HCT116 (cell line): ENCODE measurements around the gene CRIM1. TPM values are rescaled to one million over a fixed set of nuclear protein-coding genes. Genes with fewer than 3 reads are reported as not detected.
A peak's percentile ranks its signal among the peaks of the same experiment; 100 is the strongest.

Source experiments
- ATAC-seq: fragments of 200-7000 bp; cut with Tn5 transposase; 2 replicates; pipeline ENCODE4 v1.9.1; 2020; ENCODE audit warnings: mild to moderate bottlenecking, moderate library complexity
- BruUV-seq: library from RNA; stranded (reverse); fragments of 400-500 nt; replicated peaks from 2 replicates; lab custom pipeline; 2021; lab: Mats Ljungman, UMichigan
- CTCF ChIA-PET: fragments of 300-600 bp; sonication (Branson Sonifier 250); formaldehyde crosslinking; loops from one replicate; lab custom pipeline; 2021; ENCODE audit warnings: antibody characterized with exemption; lab: Charles Lee
- POLR2A ChIA-PET: fragments of 300-600, 350-600 bp; sonication (Branson Sonifier 250); formaldehyde crosslinking; loops from one replicate; lab custom pipeline; 2021; ENCODE audit warnings: antibody characterized with exemption; lab: Charles Lee
- RAD21 ChIA-PET, 2 experiments: fragments of 300-600 bp; sonication (Branson Sonifier 250); formaldehyde crosslinking; loops; one replicate each; lab custom pipeline; 2023; ENCODE audit warnings: low total read pairs in 2 of 2; ENCODE audit not compliant: uncharacterized antibody in 2 of 2, unreplicated experiment in 2 of 2, low non-redundant PET in 1 of 2; lab: Charles Lee
- DNase-seq: peaks from one replicate; pipeline ENCODE4 v3.0.0-alpha.2; 2010; ENCODE audit warnings: low read depth, low spot score
- H2AFZ ChIP-seq: fragments of 200-600 bp; shearing (Covaris generic), sonication (generic); 2 replicates; pipeline ENCODE4 v1.6.1; 2017; ENCODE audit warnings: low read depth, mixed run types, mixed read lengths, antibody characterized with exemption, low read length; ENCODE audit not compliant: poor library complexity, severe bottlenecking
- H3K27ac ChIP-seq: 2 replicates; pipeline ENCODE4 v1.5.1; 2012; ENCODE audit warnings: low read depth, low read length
- H3K27me3 ChIP-seq: fragments of 200-600 bp; sonication (generic); 2 replicates; pipeline ENCODE4 v1.6.1; 2016; ENCODE audit warnings: mixed run types, low read length, mixed read lengths; ENCODE audit not compliant: insufficient read depth
- H3K36me3 ChIP-seq, 2 experiments: fragments of 200-500 bp in 1 of 2; fragments of 200-600 bp in 1 of 2; sonication (Bioruptor generic) in 1 of 2; sonication (generic) in 1 of 2; 2 replicates each; pipeline versions ENCODE4 v1.5.1 to v1.6.1; 2014 to 2016; ENCODE audit warnings: low read length in 2 of 2, inconsistent platforms in 1 of 2, mixed read lengths in 1 of 2, mixed run types in 1 of 2; ENCODE audit not compliant: insufficient read depth in 2 of 2, control insufficient read depth in 1 of 2
- H3K4me1 ChIP-seq, 2 experiments: fragments of 200-600 bp in 1 of 2; sonication (generic) in 1 of 2; 2 replicates each; pipeline versions ENCODE4 v1.5.1 to v1.6.1; 2012 to 2017; ENCODE audit warnings: low read length in 2 of 2, inconsistent platforms in 1 of 2, mild to moderate bottlenecking in 1 of 2, mixed read lengths in 1 of 2, mixed run types in 1 of 2, moderate library complexity in 1 of 2; ENCODE audit not compliant: insufficient read depth in 2 of 2, control insufficient read depth in 1 of 2
- H3K4me2 ChIP-seq: fragments of 200-600 bp; sonication (generic); 2 replicates; pipeline ENCODE4 v1.6.1; 2017; ENCODE audit warnings: mixed run types, low read length, mixed read lengths
- H3K4me3 ChIP-seq, 2 experiments: fragments of 200-600 bp in 1 of 2; sonication (generic) in 1 of 2; replicated peaks in 1 of 2; 2 replicates each; pipeline ENCODE4 v1.5.1; 2011 to 2016; ENCODE audit warnings: low read length in 2 of 2, control low read depth in 1 of 2, low read depth in 1 of 2, mild to moderate bottlenecking in 1 of 2, mixed read lengths in 1 of 2, mixed run types in 1 of 2
- H3K79me2 ChIP-seq: fragments of 200-600 bp; sonication (generic); 2 replicates; pipeline ENCODE4 v1.6.1; 2017; ENCODE audit warnings: mild to moderate bottlenecking, mixed run types, low read length, moderate library complexity, mixed read lengths; ENCODE audit not compliant: insufficient read depth
- H3K9ac ChIP-seq: fragments of 200-600 bp; sonication (generic); 2 replicates; pipeline ENCODE4 v1.6.1; 2016; ENCODE audit warnings: low read length, mixed read lengths
- H3K9me2 ChIP-seq: fragments of 200-600 bp; sonication (generic), shearing (Covaris generic); 2 replicates; pipeline ENCODE4 v1.6.1; 2017; ENCODE audit warnings: mixed run types, mild to moderate bottlenecking, moderate library complexity; ENCODE audit not compliant: insufficient read depth
- H3K9me3 ChIP-seq, 2 experiments: fragments of 200-500 bp in 1 of 2; fragments of 200-600 bp in 1 of 2; sonication (Bioruptor generic) in 1 of 2; sonication (generic) in 1 of 2; 2 replicates each; pipeline ENCODE4 v1.6.1; 2014 to 2017; ENCODE audit warnings: low read length in 2 of 2, mixed read lengths in 2 of 2, inconsistent platforms in 1 of 2, low read depth in 1 of 2, mild to moderate bottlenecking in 1 of 2, mixed run types in 1 of 2, moderate library complexity in 1 of 2; ENCODE audit not compliant: control insufficient read depth in 1 of 2, insufficient read depth in 1 of 2
- H4K20me1 ChIP-seq: fragments of 200-600 bp; sonication (generic), shearing (Covaris generic); 2 replicates; pipeline ENCODE4 v1.6.1; 2017; ENCODE audit warnings: mixed run types, mild to moderate bottlenecking, moderate library complexity; ENCODE audit not compliant: insufficient read depth
- CTCF ChIP-seq, 3 experiments: fragments of 200-600 bp in 1 of 3; sonication (generic) in 1 of 3; IDR thresholded peaks in 2 of 3; conservative IDR thresholded peaks in 1 of 3; 2 replicates each; pipeline ENCODE4 v1.5.1; 2012 to 2017; ENCODE audit warnings: low read depth in 2 of 3, low read length in 2 of 3, antibody characterized with exemption in 1 of 3, borderline replicate concordance in 1 of 3, control low read depth in 1 of 3, mild to moderate bottlenecking in 1 of 3, mixed read lengths in 1 of 3, mixed run types in 1 of 3, moderate library complexity in 1 of 3; ENCODE audit not compliant: insufficient read depth in 1 of 3
- EZH2phosphoT487 ChIP-seq: fragments of 200-600 bp; IDR thresholded peaks from 2 replicates; pipeline ENCODE4 v1.6.1; 2018; ENCODE audit warnings: antibody characterized with exemption, borderline replicate concordance
- FOSL1 ChIP-seq: IDR thresholded peaks from 2 replicates; pipeline ENCODE4 v1.6.1; 2012; ENCODE audit warnings: low read depth
- RAD21 ChIP-seq: IDR thresholded peaks from 2 replicates; pipeline ENCODE4 v1.6.1; 2012; ENCODE audit warnings: low read depth, mild to moderate bottlenecking
- REST ChIP-seq: IDR thresholded peaks from 2 replicates; pipeline ENCODE4 v1.6.1; 2012; ENCODE audit warnings: low read depth
- SIN3A ChIP-seq: IDR thresholded peaks from 2 replicates; pipeline ENCODE4 v1.6.1; 2012; ENCODE audit warnings: low read depth
- SRF ChIP-seq: IDR thresholded peaks from 2 replicates; pipeline ENCODE4 v1.6.1; 2012; ENCODE audit warnings: low read depth
- TCF7L2 ChIP-seq: IDR thresholded peaks from 2 replicates; pipeline ENCODE4 v1.7.0; 2011; ENCODE audit warnings: borderline replicate concordance, inconsistent platforms; ENCODE audit not compliant: insufficient read depth, insufficient read length; ENCODE audit errors: extremely low read depth
- YY1 ChIP-seq: IDR thresholded peaks from 2 replicates; pipeline ENCODE4 v1.6.1; 2011; ENCODE audit warnings: low read length, low read depth, moderate library complexity, mild to moderate bottlenecking; ENCODE audit not compliant: insufficient replicate concordance; ENCODE audit errors: extremely low read depth
- ZFX ChIP-seq: fragments of 450-650 bp; IDR thresholded peaks from 2 replicates; pipeline ENCODE4 v1.6.1; 2017
- intact Hi-C: fragments of 100-400 bp; cut with micrococcal nuclease; formaldehyde crosslinking; loops from 2 replicates; pipeline ENCODE4 v1.10.0; 2022
- total RNA-seq: library from RNA; stranded (reverse); gene quantifications from one replicate; pipeline ENCODE4 v1.2.1, GENCODE V29; 2021; ENCODE audit not compliant: unreplicated experiment

Gene CRIM1
- total RNA-seq, 1 experiment from 2014 or later, result 27.2 TPM

- no peaks in the 10 kb centered on the region for H3K79me2 ChIP-seq
- ChIA-PET POLR2A (no interaction called here), CTCF (interaction anchor here (0.7 kb wide), 1 partner anchor 406 kb away, joined by 3 read pairs; no protein-coding TSS in a partner anchor), RAD21 (no interaction called here)
- DNase-seq (no peak), ATAC-seq (no peak)
- H3K9me2 ChIP-seq, result no peaks in the 10 kb centered on the region
- H3K9me3 ChIP-seq, result no peaks in the 10 kb centered on the region
- intact Hi-C loops, result loop anchor here (10.0 kb wide), 1 partner anchor 456 kb away; no protein-coding TSS in a partner anchor
- H2AFZ ChIP-seq, result no peak overlapping the region
- H3K4me1 ChIP-seq, result no peaks in the 10 kb centered on the region
- no peak overlapping the region for H3K9ac ChIP-seq
- H3K4me3 ChIP-seq, result no peak overlapping the region
- no peak overlapping the region for H3K4me2 ChIP-seq
- no TSS peak for BruUV-seq
- H3K27ac ChIP-seq, result no peak overlapping the region
- H3K27me3 ChIP-seq, result no peaks in the 10 kb centered on the region
- TF ChIP-seq EZH2phosphoT487 (no peak), SRF (no peak)
- no peaks in the 10 kb centered on the region for H3K36me3 ChIP-seq
- no peaks in the 10 kb centered on the region for H4K20me1 ChIP-seq
These were observed 24.8 kb upstream of the CRIM1 start for GRCh38 chr2:36330473-36331395.

- DNase-seq, result no peak
- POLR2A ChIA-PET, result no interaction called here
- intact Hi-C loops, result loop anchor here (10.0 kb wide), 1 partner anchor 459 kb away; no protein-coding TSS in a partner anchor
These were observed 22.1 kb upstream of the CRIM1 start for GRCh38 chr2:36333350-36334012.

More at GRCh38 chr2:36333350-36334012, 22.1 kb upstream of the CRIM1 start:
- Histone ChIP-seq H3K9ac (no peak overlapping the region), H3K9me3 (no peaks in the 10 kb centered on the region), H3K79me2 (no peaks in the 10 kb centered on the region), H2AFZ (peak overlapping the region; percentile 63), H3K36me3 (no peaks in the 10 kb centered on the region), H3K4me3 (no peak overlapping the region), H3K4me1 (peaks cover 3 to 7% of the 10 kb centered on the region in 2 experiments; a peak in 3 of 4 replicates), H4K20me1 (no peaks in the 10 kb centered on the region), H3K27me3 (no peaks in the 10 kb centered on the region), H3K4me2 (no peak overlapping the region), H3K9me2 (no peaks in the 10 kb centered on the region), H3K27ac (no peak overlapping the region)
- peak; percentile 74 for ATAC-seq
- CTCF ChIA-PET, result no interaction called here
- RAD21 ChIA-PET, result no interaction called here
- BruUV-seq, result no TSS peak
- TF ChIP-seq SRF (no peak), FOSL1 (no peak), EZH2phosphoT487 (no peak), ZFX (no peak), SIN3A (no peak), YY1 (no peak), TCF7L2 (no peak), CTCF (IDR thresholded peaks at IDR 0.05 in 2 of 3, conservative IDR thresholded peaks at IDR 0.05 in 1 of 3; ENCODE audit: borderline replicate concordance in 1 of 3, insufficient read depth in 1 of 3, low read depth in 2 of 3, low read length in 2 of 3) (peak in 2 of 3 experiments; percentile 9 to 19; a peak in 2 of 6 replicates), RAD21 (peak; percentile 27; the same call in 1 of the 2 replicates), REST (no peak)
